Activated naive CD4-positive, alpha-beta T cell treated with anti-CD3 and anti-CD28 coated beads, Interleukin-2, amount 50 U/mL, for 72 hours (primary cell): Measurements from ENCODE around the gene VSNL1. TPM values are rescaled to one million over a fixed set of nuclear protein-coding genes. Genes with fewer than 3 reads are reported as not detected.

Experiments
- ATAC-seq, 2 donors: fragments of 150-1000 bp; cut with Tn5 transposase; 2 replicates each; pipeline ENCODE4 v1.10.0; 2021; ENCODE audit warnings: mild to moderate bottlenecking in 2 of 2, moderate library complexity in 2 of 2
- DNase-seq, 2 donors: peaks; one replicate each; pipeline ENCODE4 v3.0.0; 2021 to 2022; ENCODE audit warnings: low spot score in 2 of 2
- H3K27ac Mint-ChIP-seq, 2 donors: one replicate each; pipeline ENCODE4 v1.8.0; 2022; ENCODE audit warnings: mild to moderate bottlenecking in 2 of 2, mixed read lengths in 2 of 2
- H3K36me3 Mint-ChIP-seq, 2 donors: one replicate each; pipeline ENCODE4 v1.8.0; 2022; ENCODE audit warnings: mixed read lengths in 2 of 2
- H3K9me3 Mint-ChIP-seq, 2 donors: one replicate each; pipeline ENCODE4 v1.8.0; 2022; ENCODE audit warnings: mixed read lengths in 2 of 2
- total RNA-seq, 2 donors: library from RNA; stranded (reverse); gene quantifications; one replicate each; pipeline ENCODE4 v1.2.3, GENCODE V29; 2022

Gene VSNL1
- total RNA-seq, 2 donors from 2014 or later = not detected

DNA sequence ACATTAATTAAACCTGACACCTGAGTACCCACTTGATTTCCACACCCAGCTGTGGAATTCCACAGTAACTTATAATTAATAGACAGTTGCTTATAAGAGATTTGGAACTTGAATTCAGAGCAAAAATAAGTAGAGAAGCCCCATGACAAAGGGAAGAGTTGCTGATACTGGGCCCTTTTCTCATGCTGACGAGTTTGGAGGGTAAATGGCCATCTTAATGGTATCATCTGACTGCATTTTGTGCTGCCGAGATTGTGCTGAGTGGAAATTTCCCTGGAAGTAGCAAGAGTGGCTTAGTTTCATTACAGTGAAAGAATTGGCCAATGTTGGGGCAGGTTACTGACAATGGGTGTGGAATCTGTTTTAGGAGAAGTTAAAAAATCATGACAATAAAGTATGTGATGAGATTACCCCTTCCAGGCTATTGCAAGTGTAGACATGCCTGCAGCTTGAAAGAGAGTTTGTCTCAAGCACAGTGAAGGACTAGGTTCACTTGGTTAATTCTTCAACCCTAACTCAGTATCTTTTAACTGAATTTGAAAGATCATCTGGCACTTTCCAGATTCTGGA, 49.9 kb downstream of the VSNL1 start:
- DNase-seq (no peak), ATAC-seq (no peak)
- H3K9me3 Mint-ChIP-seq = no peaks in the 10 kb centered on the region
- no peak overlapping the region for H3K27ac Mint-ChIP-seq
- H3K36me3 Mint-ChIP-seq = no peaks in the 10 kb centered on the region

DNA sequence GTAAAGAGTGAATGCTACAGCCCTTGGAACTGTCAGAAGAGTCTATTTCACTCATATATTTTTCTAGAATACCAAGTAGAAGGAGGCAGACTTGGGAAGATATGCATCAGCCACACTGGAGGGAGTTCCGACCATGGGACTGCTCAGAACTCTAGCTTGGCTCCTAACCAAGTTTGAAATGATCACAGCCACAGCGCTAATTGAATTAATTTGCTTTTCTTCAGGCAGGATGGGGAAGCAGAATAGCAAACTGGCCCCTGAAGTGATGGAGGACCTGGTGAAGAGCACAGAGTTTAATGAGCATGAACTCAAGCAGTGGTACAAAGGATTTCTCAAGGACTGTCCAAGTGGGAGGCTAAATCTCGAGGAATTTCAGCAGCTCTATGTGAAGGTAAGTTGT, 51.4 kb downstream of the VSNL1 start:
- no peaks in the 10 kb centered on the region for H3K9me3 Mint-ChIP-seq
- no peaks in the 10 kb centered on the region for H3K36me3 Mint-ChIP-seq
- no peak overlapping the region for H3K27ac Mint-ChIP-seq
- no peak for DNase-seq
- ATAC-seq = no peak

DNA sequence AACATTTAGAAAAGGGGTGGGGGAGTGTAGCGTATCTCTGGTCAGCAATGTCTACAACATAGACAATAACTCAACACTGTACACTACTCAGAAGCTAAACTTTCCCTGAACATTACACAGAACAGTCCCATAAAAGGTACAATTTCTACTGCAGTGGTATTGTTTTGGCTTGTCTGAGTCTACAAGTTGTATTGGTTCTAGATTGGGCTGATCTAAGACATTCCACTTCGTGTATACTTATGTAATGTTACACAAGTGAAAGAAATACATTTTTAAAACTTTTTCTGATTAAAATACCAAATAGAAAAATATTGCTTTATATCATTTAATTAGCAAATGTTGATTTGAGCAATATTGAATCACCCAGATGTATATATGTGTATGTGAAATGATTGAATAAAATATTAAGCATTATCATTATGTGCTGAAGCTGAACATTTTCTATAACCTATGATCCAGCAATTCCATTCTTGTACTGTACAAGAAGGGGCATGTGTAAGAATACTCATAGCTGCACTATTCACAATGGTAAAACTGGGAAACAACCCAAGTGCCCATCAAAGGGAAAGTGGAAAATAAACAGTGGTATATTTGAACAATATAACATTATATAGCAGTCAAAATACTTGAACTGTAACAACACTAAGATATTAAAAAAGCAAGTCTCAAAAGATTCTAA, 52.4 kb downstream of the VSNL1 start:
- ATAC-seq = no peak
- Mint-ChIP-seq H3K36me3 (no peaks in the 10 kb centered on the region), H3K27ac (no peak overlapping the region), H3K9me3 (no peaks in the 10 kb centered on the region)
- DNase-seq = no peak

DNA sequence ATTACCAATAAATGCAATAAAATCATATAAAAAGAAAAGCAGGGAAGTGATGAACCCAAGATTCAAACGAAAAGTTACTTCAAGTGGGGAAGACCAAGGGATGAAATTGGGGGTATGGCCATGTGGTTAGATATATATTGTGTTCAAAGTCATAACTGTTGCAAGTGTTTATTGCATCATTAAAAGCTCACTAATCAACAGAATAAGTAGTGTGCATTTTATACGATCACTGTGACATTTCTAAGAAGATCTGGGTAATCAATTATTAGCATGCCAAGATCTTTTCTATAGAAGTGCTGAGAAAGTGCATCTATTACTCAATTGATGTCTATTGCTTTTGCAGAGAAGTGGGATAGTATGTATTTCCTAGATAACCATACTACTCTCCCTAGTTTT, 52.9 kb downstream of the VSNL1 start:
- ATAC-seq = no peak
- Mint-ChIP-seq H3K36me3 (no peaks in the 10 kb centered on the region), H3K27ac (no peak overlapping the region), H3K9me3 (no peaks in the 10 kb centered on the region)
- no peak for DNase-seq

DNA sequence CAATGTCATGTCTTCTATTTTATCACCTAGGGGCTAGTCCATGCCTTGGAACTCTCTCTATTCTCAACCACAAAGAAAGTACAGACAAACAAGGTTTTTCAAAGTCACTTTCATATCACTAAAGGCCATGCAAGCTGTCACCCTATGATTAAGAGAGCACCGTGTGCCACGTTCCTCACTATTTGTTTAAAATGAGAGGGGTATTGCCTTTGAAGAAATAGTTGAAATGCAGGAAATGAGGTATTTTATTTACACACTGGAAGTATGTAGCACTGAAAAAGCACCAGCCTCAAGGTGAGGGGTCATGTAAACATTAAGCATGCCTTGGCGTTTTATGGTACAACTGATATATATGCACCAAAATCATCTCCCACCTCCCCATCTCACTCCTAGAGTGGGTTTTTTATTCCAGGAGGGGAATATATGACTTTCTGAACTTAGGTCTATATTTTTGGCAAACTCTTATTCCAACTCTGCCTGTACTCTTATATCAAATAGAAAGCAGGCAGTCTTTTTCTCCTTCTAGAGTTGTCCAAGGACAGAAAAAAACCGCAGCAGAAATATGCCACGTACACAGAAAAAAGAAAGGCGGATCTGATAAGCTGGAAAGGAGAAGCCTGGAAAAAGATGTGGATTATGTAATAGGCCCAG, 53.5 kb downstream of the VSNL1 start:
- ATAC-seq = no peak
- Mint-ChIP-seq H3K9me3 (no peaks in the 10 kb centered on the region), H3K36me3 (no peaks in the 10 kb centered on the region), H3K27ac (no peak overlapping the region)
- DNase-seq = no peak

DNA sequence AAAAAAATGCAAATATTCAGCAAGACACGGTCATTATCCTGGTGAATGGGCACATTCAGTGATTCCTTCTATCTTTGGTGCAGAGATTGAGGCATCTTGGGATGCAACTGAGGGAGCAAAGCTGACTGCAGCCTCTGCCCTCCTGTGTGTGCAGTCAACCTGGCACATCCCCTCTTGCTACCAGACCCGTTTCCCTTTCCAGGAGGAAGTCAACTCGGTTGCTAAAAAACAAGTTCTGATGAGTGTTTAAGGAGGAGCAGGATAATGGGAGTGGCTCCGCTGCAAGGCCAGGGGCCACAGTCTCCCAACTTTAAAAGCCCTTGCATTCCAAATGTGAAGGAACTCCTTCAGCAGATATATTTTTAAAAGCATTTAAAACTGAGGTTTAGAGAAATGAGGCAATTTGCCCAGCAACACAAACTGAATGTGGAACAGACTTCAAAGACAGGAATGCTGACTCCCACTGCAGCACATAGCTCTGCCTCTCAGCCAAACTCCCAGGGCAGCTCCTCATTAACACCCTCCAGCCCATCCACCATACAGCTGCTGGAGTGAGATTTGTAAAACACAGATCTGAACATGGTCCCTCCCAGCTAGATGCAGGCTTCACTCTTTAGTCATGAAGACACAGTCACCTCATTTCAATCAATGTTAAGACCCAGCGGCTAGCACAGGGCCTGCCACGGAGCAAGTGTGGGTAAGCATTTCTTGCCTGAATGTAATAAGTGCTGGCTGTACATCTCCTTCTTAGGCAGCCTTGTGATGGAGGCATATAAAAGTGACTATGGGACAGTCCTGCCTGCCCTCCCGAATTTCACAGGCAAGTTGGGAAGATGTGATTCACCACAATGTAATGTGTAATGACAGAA, 54.3 kb downstream of the VSNL1 start:
- Mint-ChIP-seq H3K36me3 (no peaks in the 10 kb centered on the region), H3K27ac (no peak overlapping the region), H3K9me3 (no peaks in the 10 kb centered on the region)
- DNase-seq (no peak), ATAC-seq (no peak)

DNA sequence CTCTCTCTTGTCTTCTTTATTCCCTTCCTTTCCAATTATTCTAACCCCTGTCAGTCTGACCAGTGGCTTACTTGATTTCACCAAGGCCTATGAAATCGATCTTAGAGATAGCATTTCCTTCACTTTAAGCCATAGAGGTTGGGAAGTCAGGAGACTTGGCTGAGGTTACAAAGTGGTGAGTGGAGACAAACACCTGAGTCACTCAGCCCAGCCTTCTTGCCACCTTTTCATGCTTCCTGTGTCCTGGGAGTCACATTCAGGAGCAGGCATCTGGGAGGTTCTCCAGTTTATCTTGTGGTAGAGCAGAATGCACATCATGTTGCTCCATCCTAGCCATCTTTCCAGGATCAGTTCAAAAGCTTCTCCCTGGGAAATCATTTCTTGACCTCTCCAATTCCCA, 59.1 kb downstream of the VSNL1 start:
- Mint-ChIP-seq H3K9me3 (peaks cover 0 to 3% of the 10 kb centered on the region in 2 donors), H3K36me3 (no peaks in the 10 kb centered on the region), H3K27ac (no peak overlapping the region)
- ATAC-seq = no peak
- DNase-seq = no peak

DNA sequence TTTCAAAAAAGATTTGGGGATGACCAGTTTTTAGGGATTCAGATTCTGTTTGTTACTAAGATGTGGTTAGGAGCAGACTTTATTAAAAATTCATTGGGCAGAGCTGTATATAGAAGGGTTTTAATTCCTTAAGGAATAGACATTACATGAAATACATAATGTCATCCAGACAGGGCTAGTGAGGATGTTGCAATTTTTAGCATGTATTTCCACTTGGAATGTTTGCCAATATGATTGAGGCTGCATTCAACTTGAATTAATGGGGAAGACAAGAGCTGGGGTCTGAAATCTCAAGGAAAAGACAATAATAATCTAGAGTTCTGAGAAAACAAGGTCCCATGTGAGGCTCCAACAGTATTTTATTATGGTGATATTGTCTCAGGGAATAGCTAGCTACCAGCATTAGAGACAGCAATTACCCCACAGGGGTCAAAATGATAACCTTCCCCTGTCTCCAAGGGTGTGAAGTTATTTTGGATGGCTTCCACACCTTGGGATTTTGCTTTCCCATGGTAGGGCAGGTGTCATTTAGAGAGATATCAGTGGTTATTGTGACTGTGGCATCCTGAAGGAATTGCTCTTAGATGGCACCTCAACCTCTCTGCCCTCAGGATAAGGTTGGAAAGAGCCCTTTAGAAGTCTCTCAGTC, 60.2 kb downstream of the VSNL1 start:
- no peak for ATAC-seq
- DNase-seq = no peak
- peaks cover 0 to 3% of the 10 kb centered on the region in 2 donors for H3K9me3 Mint-ChIP-seq
- no peaks in the 10 kb centered on the region for H3K36me3 Mint-ChIP-seq
- no peak overlapping the region for H3K27ac Mint-ChIP-seq

DNA sequence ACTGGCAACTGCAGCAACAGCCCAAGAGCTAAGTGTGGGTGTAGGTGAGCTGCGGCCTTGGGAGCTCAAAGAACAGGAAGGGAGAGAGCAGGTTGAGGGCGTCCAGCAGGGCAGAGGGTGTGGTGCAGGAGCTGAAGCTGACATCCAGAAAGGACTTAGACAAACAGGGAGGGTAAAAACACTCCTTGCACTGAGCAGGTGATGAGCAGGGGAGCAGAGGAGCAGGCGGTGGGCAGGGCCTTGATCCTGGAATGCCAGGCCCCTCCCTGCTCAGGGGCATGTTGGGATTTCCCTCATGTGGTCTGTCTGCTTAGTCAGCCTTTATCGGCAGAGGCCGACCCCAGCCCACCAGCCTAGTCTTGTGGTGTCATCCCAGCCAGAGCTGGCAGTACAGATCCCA, 63.6 kb downstream of the VSNL1 start:
- no peaks in the 10 kb centered on the region for H3K36me3 Mint-ChIP-seq
- ATAC-seq = no peak
- no peak for DNase-seq
- peaks cover 0 to 3% of the 10 kb centered on the region in 2 donors for H3K9me3 Mint-ChIP-seq
- H3K27ac Mint-ChIP-seq = no peak overlapping the region

DNA sequence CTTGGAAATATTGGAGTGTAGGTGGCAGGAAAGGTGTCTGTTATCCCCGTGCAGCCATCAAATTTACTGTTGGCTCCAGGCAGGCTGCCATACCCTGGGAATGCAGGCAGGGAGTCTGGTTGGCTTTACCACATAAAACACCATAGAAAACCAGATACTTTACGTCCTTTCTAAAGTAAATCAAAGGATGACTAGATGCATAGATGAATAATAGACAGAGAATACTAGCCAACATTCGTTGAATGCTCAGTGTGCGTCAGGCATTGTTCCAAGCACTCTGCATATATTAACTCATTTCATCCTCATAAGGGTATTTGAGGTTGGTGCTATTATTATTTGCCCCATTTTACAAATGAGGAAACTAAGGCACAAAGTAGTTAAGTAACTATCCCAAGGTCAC, 65.2 kb downstream of the VSNL1 start:
- DNase-seq (no peak), ATAC-seq (no peak)
- no peaks in the 10 kb centered on the region for H3K36me3 Mint-ChIP-seq
- peaks cover 0 to 3% of the 10 kb centered on the region in 2 donors for H3K9me3 Mint-ChIP-seq
- H3K27ac Mint-ChIP-seq = no peak overlapping the region

DNA sequence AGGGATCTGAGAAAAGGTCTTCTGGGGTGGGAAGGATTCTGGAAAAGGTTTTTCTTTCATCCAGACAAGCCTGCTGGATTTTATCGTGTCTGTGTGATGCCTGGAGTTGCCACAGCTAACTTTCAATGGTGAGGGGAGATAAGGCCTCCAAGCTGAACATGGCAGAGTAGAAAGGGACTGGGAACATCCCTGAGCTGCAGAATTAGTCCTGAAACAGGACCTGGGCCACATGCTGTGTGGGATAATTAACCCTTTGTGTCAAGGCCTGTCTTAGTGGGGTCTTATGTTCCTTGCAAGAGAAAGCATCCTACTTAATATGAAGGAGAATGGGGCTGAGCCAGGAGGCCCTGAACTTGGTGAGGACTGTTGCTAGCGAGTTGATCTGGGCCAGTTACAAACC, 66.4 kb downstream of the VSNL1 start:
- peaks cover 0 to 3% of the 10 kb centered on the region in 2 donors for H3K9me3 Mint-ChIP-seq
- no peaks in the 10 kb centered on the region for H3K36me3 Mint-ChIP-seq
- H3K27ac Mint-ChIP-seq = no peak overlapping the region
- no peak for DNase-seq
- no peak for ATAC-seq

DNA sequence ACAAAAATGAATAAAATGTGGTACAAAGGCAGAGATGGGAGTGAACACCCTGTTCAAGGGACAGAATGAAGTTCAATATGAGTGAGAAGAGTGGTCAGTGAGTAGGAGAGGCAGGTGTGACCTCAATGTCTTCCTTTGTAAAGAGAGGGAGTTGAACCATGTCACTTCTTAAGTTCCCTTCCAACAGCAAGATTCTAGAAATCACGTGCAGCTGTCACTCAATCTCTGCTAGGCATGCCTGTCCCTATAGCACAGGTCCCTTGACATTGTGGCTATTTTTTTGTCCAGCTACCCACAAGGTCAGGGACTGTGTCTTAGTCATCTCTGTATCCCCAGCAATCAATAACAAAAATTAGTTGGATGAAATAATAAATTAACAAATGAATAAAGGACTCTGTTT, 66.9 kb downstream of the VSNL1 start:
- no peaks in the 10 kb centered on the region for H3K36me3 Mint-ChIP-seq
- H3K27ac Mint-ChIP-seq = no peak overlapping the region
- H3K9me3 Mint-ChIP-seq = peaks cover 0 to 3% of the 10 kb centered on the region in 2 donors
- DNase-seq (no peak), ATAC-seq (no peak)

DNA sequence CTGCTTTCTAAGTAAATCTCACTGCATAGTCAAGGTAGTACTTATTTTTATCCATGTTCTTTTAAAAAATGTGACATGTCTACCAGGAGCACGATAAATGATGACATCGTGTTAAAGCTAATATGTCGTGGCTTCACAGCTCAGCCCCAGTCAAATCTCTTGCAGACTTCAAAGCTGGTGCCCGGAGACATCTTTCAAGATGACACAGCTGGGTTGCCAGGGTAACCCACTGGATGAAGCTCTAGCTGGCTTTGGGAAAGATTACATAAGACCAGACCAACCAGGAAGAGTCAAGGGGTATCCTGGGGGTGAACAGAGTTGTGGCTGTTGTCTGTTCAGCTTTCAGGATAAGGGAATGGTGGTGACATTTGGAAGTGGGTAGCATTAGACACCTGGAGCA, 67.8 kb downstream of the VSNL1 start:
- Mint-ChIP-seq H3K36me3 (no peaks in the 10 kb centered on the region), H3K9me3 (peaks cover 0 to 2% of the 10 kb centered on the region in 2 donors), H3K27ac (no peak overlapping the region)
- DNase-seq (no peak), ATAC-seq (no peak)

DNA sequence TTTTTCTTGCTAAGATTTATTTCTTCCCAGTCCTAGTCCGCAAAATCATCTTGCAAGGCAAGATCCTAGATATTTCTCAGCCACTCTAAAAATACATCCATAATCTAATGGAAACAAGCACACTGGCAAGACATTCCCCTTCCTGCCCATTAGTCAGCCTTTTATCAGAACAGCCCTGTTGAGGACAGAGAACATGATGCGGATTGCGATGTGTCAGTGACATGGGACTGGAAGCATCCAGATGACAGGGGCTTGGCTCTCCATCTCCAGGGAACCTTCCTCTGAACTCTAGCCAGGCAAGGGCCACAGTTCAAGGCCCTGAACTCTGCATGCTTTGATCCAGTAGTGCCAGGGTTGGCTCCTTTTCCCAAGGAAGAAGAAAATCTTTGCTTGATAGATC, 70.0 kb downstream of the VSNL1 start:
- no peak for ATAC-seq
- no peak for DNase-seq
- Mint-ChIP-seq H3K36me3 (no peaks in the 10 kb centered on the region), H3K27ac (no peak overlapping the region), H3K9me3 (no peaks in the 10 kb centered on the region)

DNA sequence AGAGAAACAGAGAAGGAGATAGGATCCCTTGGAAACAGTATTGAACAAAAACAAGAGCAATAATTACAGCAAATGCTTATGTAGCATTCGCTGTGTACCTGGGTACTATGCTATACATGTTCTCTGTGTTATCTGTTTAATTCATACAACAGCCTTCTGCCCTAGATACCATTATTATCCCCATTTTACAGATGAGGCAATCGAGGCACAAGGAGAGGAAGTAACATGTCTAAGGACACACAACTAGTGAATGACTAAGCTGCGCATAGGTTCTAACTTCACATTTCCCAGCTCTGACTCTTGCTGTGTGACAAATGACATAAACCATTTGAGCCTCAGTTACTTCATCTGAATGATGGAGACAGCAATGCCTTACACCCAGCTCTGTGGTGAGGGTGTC, 70.5 kb downstream of the VSNL1 start:
- Mint-ChIP-seq H3K36me3 (no peaks in the 10 kb centered on the region), H3K9me3 (no peaks in the 10 kb centered on the region), H3K27ac (no peak overlapping the region)
- DNase-seq (no peak), ATAC-seq (no peak)

DNA sequence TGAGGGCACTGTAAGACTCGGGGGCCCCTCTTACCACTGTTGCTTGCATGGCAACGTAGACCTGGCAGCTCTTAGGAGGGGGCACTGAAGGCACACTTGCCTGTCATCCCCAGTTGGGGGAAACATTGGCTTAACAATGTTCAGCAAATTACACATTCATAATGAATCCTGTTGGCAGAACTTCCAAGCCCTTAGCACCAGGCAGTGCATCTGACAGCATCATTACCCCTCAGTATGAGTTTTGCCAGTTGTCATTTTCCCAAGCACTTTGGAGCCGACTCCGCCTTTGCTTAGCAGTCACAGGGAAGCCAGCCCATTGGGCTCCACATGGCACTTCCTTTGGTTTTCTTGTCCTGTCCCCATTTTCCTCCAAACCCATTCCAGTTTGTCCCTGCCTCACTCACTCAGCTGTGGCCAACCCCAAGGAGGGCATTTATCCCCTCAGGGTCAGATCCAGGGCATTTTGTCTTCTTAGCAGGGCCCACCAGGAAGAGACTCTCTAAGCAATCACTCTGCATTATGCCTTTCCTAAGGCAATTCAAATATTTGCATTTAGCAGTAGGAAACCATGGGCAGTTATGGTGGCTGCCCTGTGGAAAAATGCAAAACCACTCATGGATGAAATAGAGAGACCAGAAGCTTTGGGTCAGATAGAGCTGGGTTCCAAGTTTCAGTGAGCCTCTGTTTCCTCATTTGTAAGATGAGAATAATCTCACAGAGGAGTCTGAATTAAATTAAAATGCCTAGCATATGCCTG, 73.9 kb downstream of the VSNL1 start:
- DNase-seq = no peak
- Mint-ChIP-seq H3K27ac (no peak overlapping the region), H3K36me3 (no peaks in the 10 kb centered on the region), H3K9me3 (peaks cover 4% of the 10 kb centered on the region in 2 donors)
- ATAC-seq = no peak
